ENCODE measurements around the gene TNFRSF4. TPM values are rescaled to one million over a fixed set of nuclear protein-coding genes. Genes with fewer than 3 reads are reported as not detected.

TNFRSF4 gene
- total and polyA plus RNA-seq, 9 of the 15 experiments (the other 6 are each of a cell fraction or from before 2014, with no cell fraction given): 0.07 to 0.44 (median 0.19) TPM; not detected in 5

GRCh38 chr1:1223891-1224290 lies 9.9 kb upstream of the TNFRSF4 start:
- peaks cover 97% of the 10 kb centered on the region; the same call in 2 of the 3 replicates for H3K36me3 ChIP-seq (ENCODE audit: control insufficient read depth, insufficient read depth, low read length)

More at GRCh38 chr1:1223891-1224290, 9.9 kb upstream of the TNFRSF4 start:
- Histone ChIP-seq H3K27ac (ENCODE audit: extremely low read depth, low read depth, low read length) (no peak overlapping the region), H3K4me1 (replicated peaks in 1 of 2; ENCODE audit: control insufficient read depth in 2 of 2, insufficient read depth in 2 of 2, low read length in 2 of 2) (peaks cover 0 to 63% of the 10 kb centered on the region in 2 experiments; a peak in 2 of 5 replicates), H3K9me3 (replicated peaks; ENCODE audit: control insufficient read depth, insufficient read depth, low read depth, low read length) (no peaks in the 10 kb centered on the region), H3K9ac (ENCODE audit: insufficient read depth in 1 of 2, low read depth in 2 of 2, low read length in 2 of 2) (0 out of 4 replicates have a peak overlapping the region, but pooled peaks of 1 of the 2 experiments have one; percentile 2), H4K20me1 (replicated peaks; ENCODE audit: control insufficient read depth, insufficient read depth, low read length) (peaks cover 9% of the 10 kb centered on the region; the same call in 1 of the 2 replicates), H3K4me3 (no peak overlapping the region), H3K4me2 (ENCODE audit: insufficient read depth, low read length) (no peak overlapping the region), H3K79me2 (ENCODE audit: control insufficient read depth, insufficient read depth, low read length) (peaks cover 49% of the 10 kb centered on the region), H3K27me3 (ENCODE audit: control insufficient read depth in 2 of 2, insufficient read depth in 2 of 2, low read length in 2 of 2) (no peaks in the 10 kb centered on the region), H2AFZ (ENCODE audit: low read depth, low read length) (no peak overlapping the region), H3K9me1 (ENCODE audit: control insufficient read depth, insufficient read depth, low read length) (no peaks in the 10 kb centered on the region)
- TF ChIP-seq MED1 (CRISPR knock-in tag; IDR thresholded peaks at IDR 0.05; ENCODE audit: borderline replicate concordance): no peak
- TF ChIP-seq RBFOX2 (IDR thresholded peaks at IDR 0.05; ENCODE audit: low read depth, low read length): 0 out of 2 replicates have a peak, but pooled peaks have one; percentile 38
- no peak for TF ChIP-seq BRF2 (IDR thresholded peaks at IDR 0.05; ENCODE audit: borderline replicate concordance, insufficient read depth, insufficient read length)
- peak; percentile 51 for TF ChIP-seq POLR2G (IDR thresholded peaks at IDR 0.05; ENCODE audit: low read depth, low read length)
- no peak for TF ChIP-seq CBX8 (IDR thresholded peaks at IDR 0.05; ENCODE audit: borderline replicate concordance, extremely low read depth, low read depth, low read length, poor library complexity, severe bottlenecking)
- TF ChIP-seq MECOM (CRISPR knock-in tag; IDR thresholded peaks at IDR 0.05): no peak
- POLR2A ChIA-PET: interaction anchor here (1.2 kb wide), 1 partner anchor 11 kb away, joined by 3 read pairs; no protein-coding TSS in a partner anchor
- DNase-seq (ENCODE audit: extremely low read depth in 1 of 4, low spot score in 3 of 4): no peak
- in situ Hi-C loops (cut with MboI) (no loop called here), intact Hi-C loops (cut with micrococcal nuclease) (no loop called here)
- BruUV-seq (replicated peaks): no TSS peak
- FAIRE-seq: no peak
- CTCF ChIA-PET (ENCODE audit: low intra/inter-chr PET ratio): no interaction called here
- ATAC-seq: no peak
- 95% methylated on average over 20 of the region's 21 CpGs for WGBS (ENCODE audit: insufficient coverage, low coverage, missing lambda C conversion rate)

Data from K562 (cell line).